Adrenal gland (tissue), 12 donors: ENCODE measurements around the gene BSCL2. TPM values are rescaled to one million over a fixed set of nuclear protein-coding genes. Genes with fewer than 3 reads are reported as not detected.

Experiments used
- DNase-seq, 7 donors: peaks; one replicate each; pipeline ENCODE4 v3.0.0-alpha.2; 2019 to 2020
- H3K27ac ChIP-seq, 5 donors: fragments of 200-600 bp; sonication (generic) in 4 of 5; 1 replicate in 3 of 5; 2 replicates in 2 of 5; pipeline versions ENCODE4 v1.5.1 to v1.8.0; 2016 to 2020; ENCODE audit warnings: mild to moderate bottlenecking in 1 of 5
- H3K27me3 ChIP-seq: fragments of 200-600 bp; 2 replicates; pipeline ENCODE4 v1.8.0; 2021
- H3K36me3 ChIP-seq, 2 donors: fragments of 200-600 bp; replicated peaks in 1 of 2; 1 replicate in 1 of 2; 2 replicates in 1 of 2; pipeline versions ENCODE4 v1.5.1 to v1.8.0; 2018 to 2022
- H3K4me1 ChIP-seq, 2 donors: fragments of 200-600 bp; replicated peaks in 1 of 2; 1 replicate in 1 of 2; 2 replicates in 1 of 2; pipeline versions ENCODE4 v1.5.1 to v1.8.0; 2018 to 2021
- H3K4me3 ChIP-seq, 4 donors: fragments of 200-600 bp; sonication (generic) in 3 of 4; one replicate each; pipeline ENCODE4 v1.5.1; 2016 to 2018
- H3K9me3 ChIP-seq, 3 donors: fragments of 200-600 bp; sonication (generic) in 1 of 3; replicated peaks in 1 of 3; 1 replicate in 2 of 3; 2 replicates in 1 of 3; pipeline versions ENCODE4 v1.5.1 to v1.8.0; 2016 to 2021
- CTCF ChIP-seq, 6 experiments: fragments of 450-650 bp in 4 of 6; fragments of 200-600 bp in 2 of 6; sonication (generic) in 1 of 6; IDR thresholded peaks; 1 replicate in 5 of 6; 2 replicates in 1 of 6; pipeline versions ENCODE4 v1.5.1 to v1.8.0; 2016 to 2021; ENCODE audit warnings: antibody characterized with exemption in 6 of 6, mild to moderate bottlenecking in 2 of 6, moderate library complexity in 1 of 6
- POLR2A ChIP-seq, 2 donors: fragments of 450-650 bp; IDR thresholded peaks; one replicate each; pipeline ENCODE4 v1.6.1; 2017; ENCODE audit warnings: antibody characterized with exemption in 2 of 2, mild to moderate bottlenecking in 2 of 2, moderate library complexity in 1 of 2
- WGBS, 4 donors: extraction: QIAGEN DNeasy Blood & Tissue Kit in 2 of 4; methylation state at CpG; one replicate each; pipeline versions ENCODE4 v1.1.5 to v1.1.7; 2013 to 2017; 5-methylcytosine and 5-hydroxymethylcytosine counted together
- intact Hi-C, 2 donors: fragments of 100-400 bp; cut with DNase I; formaldehyde crosslinking; loops; one replicate each; pipeline versions ENCODE4 v1.14.1 to v1.15.0; 2022 to 2023
- polyA plus RNA-seq, 3 donors: library from polyadenylated mRNA; stranded (reverse); fragments of 200-250 nt in 2 of 3; fragments of 350-450 nt in 1 of 3; fragmentation: Illumina TruSeq in 1 of 3; extraction: RNeasy Lipid Tissue Mini Kit (QIAGEN cat#74804) in 1 of 3; gene quantifications; one replicate each; pipeline ENCODE4 v1.2.3, GENCODE V29; 2013 to 2014
- total RNA-seq, 9 donors: library from RNA; depleted of rRNA in 4 of 9; stranded (reverse); fragments of >200 nt in 4 of 9; fragments of 120-200 nt in 1 of 9; fragmentation: NEBNext Ultra II Directional in 1 of 9; extraction: Animal tissue kit (Norgen Biotek cat#: 25700) in 1 of 9; gene quantifications; one replicate each; pipeline versions ENCODE4 v1.1.0 to v1.2.4, GENCODE V29; 2013 to 2023
- donor health status: healthy with polysubstance abuse.
- donor health status: Bipolar disorder and iron deficiency.
- donor health status: DM: yes; HTN: yes; CAD: no.
- donor health status: DM: no; HTN: no; CAD: no.
- donor health status: DM: no; HTN: no; CAD: no.
- donor health status: DM: yes; HTN: yes; CAD: no.

Gene BSCL2
- total and polyA plus RNA-seq, 12 donors, result 77.6 to 653 (median 131) TPM

GRCh38 chr11:62646825-62647608 lies 60.2 kb downstream of the BSCL2 start:
- intact Hi-C loops, result no loop called here
- peaks cover 14 to 30% of the 10 kb centered on the region in 2 donors for H3K4me1 ChIP-seq
- H3K4me3 ChIP-seq, result no peak overlapping the region
- no peaks in the 10 kb centered on the region for H3K27me3 ChIP-seq
- H3K27ac ChIP-seq, result peak overlapping the region in 2 of 5 donors; percentile 57 to 95
- peaks cover 0 to 34% of the 10 kb centered on the region in 2 donors for H3K36me3 ChIP-seq
- peak in 1 of 7 donors; percentile 26 for DNase-seq
- TF ChIP-seq CTCF (IDR thresholded peaks at IDR 0.05) (no peak), POLR2A (IDR thresholded peaks at IDR 0.05) (no peak)
- 39 to 60% (median 46%) methylated on average over 20 to 32 of the region's 32 CpGs for WGBS, 4 donors
- H3K9me3 ChIP-seq, result no peaks in the 10 kb centered on the region

- H3K36me3 ChIP-seq, result peaks cover 0 to 34% of the 10 kb centered on the region in 2 donors
- no peaks in the 10 kb centered on the region for H3K9me3 ChIP-seq
- DNase-seq, result peak; percentile 99 to 100 (median 100)
- TF ChIP-seq POLR2A (IDR thresholded peaks at IDR 0.05) (peak; percentile 77 to 88), CTCF (IDR thresholded peaks at IDR 0.05) (peak in 1 of 6 experiments; percentile 3)
- 0% methylated on average over 28 to 73 of the region's 73 CpGs for WGBS, 4 donors
- H3K4me1 ChIP-seq, result peaks cover 11 to 23% of the 10 kb centered on the region in 2 donors
- peak within 1 kb of the TSS; percentile 75 to 98 (median 85) for H3K4me3 ChIP-seq
- intact Hi-C loops, result no loop called here
- peak within 1 kb of the TSS; percentile 82 to 95 (median 90) for H3K27ac ChIP-seq
- H3K27me3 ChIP-seq, result no peaks in the 10 kb centered on the region
Measured at GRCh38 chr11:62645946-62646824, 61.0 kb downstream of the BSCL2 start, which contains the start of gene GANAB. GANAB (minus strand) TSS chr11:62646613; CDS start chr11:62646599, 14 bp downstream.

GRCh38 chr11:62645671-62645945 lies 61.6 kb downstream of the BSCL2 start:
- 10 to 17% (median 13%) methylated on average over 11 of the region's 11 CpGs for WGBS, 4 donors

More at GRCh38 chr11:62645671-62645945, 61.6 kb downstream of the BSCL2 start:
- H3K4me1 ChIP-seq, result peaks cover 11 to 23% of the 10 kb centered on the region in 2 donors
- no peaks in the 10 kb centered on the region for H3K9me3 ChIP-seq
- peak overlapping the region in 3 of 4 donors; percentile 75 to 91 (median 79) for H3K4me3 ChIP-seq
- H3K36me3 ChIP-seq, result peaks cover 0 to 34% of the 10 kb centered on the region in 2 donors
- TF ChIP-seq POLR2A (IDR thresholded peaks at IDR 0.05) (no peak), CTCF (IDR thresholded peaks at IDR 0.05) (no peak)
- H3K27ac ChIP-seq, result peak overlapping the region in 4 of 5 donors; percentile 90 to 95 (median 92)
- H3K27me3 ChIP-seq, result no peaks in the 10 kb centered on the region
- intact Hi-C loops, result no loop called here
- no peak for DNase-seq
